Activated CD8-positive, alpha-beta T cell treated with anti-CD3 and anti-CD28 coated beads for 36 hours (primary cell): ENCODE measurements around the gene DNAJA1. TPM values are rescaled to one million over a fixed set of nuclear protein-coding genes. Genes with fewer than 3 reads are reported as not detected.
"Not testable (repeated sequence)": the region's sequence is repeated elsewhere in the genome, so short reads cannot be mapped to it uniquely, and the experiment has no call there.

Source experiments
- ATAC-seq: fragments of 200-7000 bp; cut with Tn5 transposase; one replicate; pipeline ENCODE4 v1.10.0; 2021; ENCODE audit warnings: mild to moderate bottlenecking, moderate library complexity
- CTCF ChIA-PET: fragments of 350-600 bp; sonication (Branson Sonifier 250); formaldehyde crosslinking; loops from one replicate; lab custom pipeline; 2021; ENCODE audit warnings: antibody characterized with exemption; lab: Charles Lee
- POLR2A ChIA-PET: fragments of 350-600 bp; sonication (Branson Sonifier 250); formaldehyde crosslinking; loops from one replicate; lab custom pipeline; 2021; ENCODE audit warnings: antibody characterized with exemption; lab: Charles Lee
- DNase-seq: peaks from one replicate; pipeline ENCODE4 v3.0.0-alpha.2; 2020
- H3K27ac Mint-ChIP-seq: one replicate; pipeline ENCODE4 v1.8.0; 2021; ENCODE audit warnings: mild to moderate bottlenecking, mixed read lengths
- H3K27me3 Mint-ChIP-seq: one replicate; pipeline ENCODE4 v1.8.0; 2021; ENCODE audit warnings: mixed read lengths
- H3K36me3 Mint-ChIP-seq: one replicate; pipeline ENCODE4 v1.8.0; 2021; ENCODE audit warnings: low read depth, mixed read lengths
- H3K4me1 Mint-ChIP-seq: one replicate; pipeline ENCODE4 v1.8.0; 2021; ENCODE audit warnings: low read depth, mixed read lengths
- H3K4me3 Mint-ChIP-seq: one replicate; pipeline ENCODE4 v1.8.0; 2021; ENCODE audit warnings: mild to moderate bottlenecking, moderate library complexity, mixed read lengths
- H3K9me3 Mint-ChIP-seq: one replicate; pipeline ENCODE4 v1.8.0; 2021; ENCODE audit warnings: mixed read lengths
- intact Hi-C: fragments of 100-400 bp; cut with micrococcal nuclease; formaldehyde crosslinking; loops from one replicate; pipeline ENCODE4 v1.10.0; 2022
- total RNA-seq, 2 experiments: library from RNA; stranded (reverse); gene quantifications; one replicate each; pipeline ENCODE4 v1.2.3, GENCODE V29; 2021
- TF ChIP-seq, protein P1 (sequence below): fragments of 200-600 bp; IDR thresholded peaks from one replicate; pipeline ENCODE4 v1.8.0; 2022; ENCODE audit warnings: antibody characterized with exemption, mild to moderate bottlenecking

Gene DNAJA1
- total RNA-seq, 2 experiments from 2014 or later = 139 to 143 TPM

DNA sequence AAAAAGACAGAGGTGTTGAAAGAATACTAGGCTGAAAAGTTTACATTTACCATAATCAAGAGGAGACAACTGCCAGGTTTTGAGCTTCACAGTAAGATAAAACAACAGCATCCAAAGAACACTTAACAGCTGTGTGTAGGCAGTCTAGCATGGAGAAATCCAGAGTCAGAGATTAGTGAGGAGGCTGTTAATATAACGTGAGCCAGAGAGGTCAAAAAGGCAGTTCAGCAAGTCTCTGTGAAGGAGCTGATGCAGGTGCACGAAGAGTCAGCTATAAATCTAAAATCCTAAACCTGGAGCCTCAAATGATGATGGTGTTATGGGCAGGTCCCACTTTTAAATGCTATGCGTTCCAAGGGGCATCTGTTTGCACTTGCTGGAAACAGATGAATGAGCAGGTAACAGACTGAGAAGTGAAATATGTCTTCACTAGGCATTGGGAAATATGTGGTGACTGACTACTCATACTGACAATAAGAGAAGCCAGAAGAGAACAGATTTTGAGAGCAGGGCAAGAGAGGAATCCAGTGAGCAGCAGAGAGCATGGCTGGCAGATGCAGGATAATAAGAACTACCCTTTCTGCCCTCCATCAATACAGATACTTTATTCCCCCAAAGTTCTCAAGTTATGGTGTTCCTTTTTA lies 32.4 kb upstream of the DNAJA1 start:
- H3K9me3 Mint-ChIP-seq = no peaks in the 10 kb centered on the region
- DNase-seq (no peak), ATAC-seq (no peak)
- intact Hi-C loops = no loop called here
- peaks cover 20% of the 10 kb centered on the region for H3K4me1 Mint-ChIP-seq
- H3K36me3 Mint-ChIP-seq = peaks cover 36% of the 10 kb centered on the region
- CTCF ChIA-PET = interaction anchor here (1.8 kb wide), 1 partner anchor 25 kb away, joined by 7 read pairs; no protein-coding TSS in a partner anchor
- TF ChIP-seq, protein P1, sequence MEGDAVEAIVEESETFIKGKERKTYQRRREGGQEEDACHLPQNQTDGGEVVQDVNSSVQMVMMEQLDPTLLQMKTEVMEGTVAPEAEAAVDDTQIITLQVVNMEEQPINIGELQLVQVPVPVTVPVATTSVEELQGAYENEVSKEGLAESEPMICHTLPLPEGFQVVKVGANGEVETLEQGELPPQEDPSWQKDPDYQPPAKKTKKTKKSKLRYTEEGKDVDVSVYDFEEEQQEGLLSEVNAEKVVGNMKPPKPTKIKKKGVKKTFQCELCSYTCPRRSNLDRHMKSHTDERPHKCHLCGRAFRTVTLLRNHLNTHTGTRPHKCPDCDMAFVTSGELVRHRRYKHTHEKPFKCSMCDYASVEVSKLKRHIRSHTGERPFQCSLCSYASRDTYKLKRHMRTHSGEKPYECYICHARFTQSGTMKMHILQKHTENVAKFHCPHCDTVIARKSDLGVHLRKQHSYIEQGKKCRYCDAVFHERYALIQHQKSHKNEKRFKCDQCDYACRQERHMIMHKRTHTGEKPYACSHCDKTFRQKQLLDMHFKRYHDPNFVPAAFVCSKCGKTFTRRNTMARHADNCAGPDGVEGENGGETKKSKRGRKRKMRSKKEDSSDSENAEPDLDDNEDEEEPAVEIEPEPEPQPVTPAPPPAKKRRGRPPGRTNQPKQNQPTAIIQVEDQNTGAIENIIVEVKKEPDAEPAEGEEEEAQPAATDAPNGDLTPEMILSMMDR = no peak
- POLR2A ChIA-PET = no interaction called here
- H3K27ac Mint-ChIP-seq = peak overlapping the region; percentile 1
- no peak overlapping the region for H3K4me3 Mint-ChIP-seq
- no peaks in the 10 kb centered on the region for H3K27me3 Mint-ChIP-seq

DNA sequence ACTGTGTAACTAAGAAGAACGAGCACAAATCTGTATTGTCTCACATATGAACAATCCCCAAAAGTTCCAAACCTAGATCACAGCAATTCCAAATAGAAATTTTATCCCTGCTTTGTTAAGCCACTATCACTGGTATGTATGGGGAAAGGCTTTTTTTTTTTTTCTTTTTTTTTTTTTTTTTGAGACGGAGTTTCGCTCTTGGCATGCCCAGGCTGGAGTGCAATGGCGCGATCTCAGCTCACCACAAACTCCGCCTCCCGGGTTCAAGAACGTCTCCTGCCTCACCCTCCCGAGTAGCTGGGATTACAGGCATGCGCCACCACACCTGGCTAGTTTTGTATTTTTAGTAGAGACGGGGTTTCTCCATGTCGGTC lies 24.4 kb upstream of the DNAJA1 start:
- Mint-ChIP-seq H3K4me1 (peaks cover 26% of the 10 kb centered on the region), H3K4me3 (peak overlapping the region; percentile 95), H3K27ac (peak overlapping the region; percentile 97), H3K36me3 (peaks cover 38% of the 10 kb centered on the region)
- ATAC-seq, intact Hi-C loops, H3K27me3 Mint-ChIP-seq, H3K9me3 Mint-ChIP-seq: not testable (repeated sequence)
- peak; percentile 51 for DNase-seq
- CTCF ChIA-PET = interaction anchor here (1.2 kb wide), 1 partner anchor 13 kb away, joined by 3 read pairs; no protein-coding TSS in a partner anchor
- POLR2A ChIA-PET = interaction anchor here (0.6 to 7.6 kb wide), 3 partner anchors 19 to 241 kb away, joined by 3 to 68 read pairs (median 8); partner anchors contain the start of gene DNAJA1

DNA sequence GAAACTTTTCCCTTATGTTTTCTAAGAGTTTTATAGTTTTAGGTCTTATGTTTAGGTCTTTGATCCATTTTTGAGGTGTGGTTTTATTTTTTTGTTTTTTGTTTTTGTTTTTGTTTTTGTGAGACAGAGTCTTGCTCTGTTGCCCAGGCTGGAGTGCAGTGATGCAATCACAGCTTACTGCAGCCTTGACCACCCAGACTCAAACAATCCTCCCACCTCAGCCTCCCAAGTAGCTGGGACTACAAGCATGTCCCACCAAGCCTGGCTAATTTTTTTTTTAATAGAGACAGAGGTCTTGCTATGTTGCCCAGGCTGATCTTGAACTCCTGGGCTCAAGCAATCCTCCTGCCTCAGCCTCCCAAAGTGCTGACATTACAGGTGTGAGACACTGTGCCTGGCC lies 19.7 kb upstream of the DNAJA1 start:
- ATAC-seq, CTCF ChIA-PET, H3K27me3 Mint-ChIP-seq, intact Hi-C loops, H3K27ac Mint-ChIP-seq, H3K9me3 Mint-ChIP-seq, DNase-seq, H3K4me3 Mint-ChIP-seq, H3K36me3 Mint-ChIP-seq, H3K4me1 Mint-ChIP-seq: not testable (repeated sequence)
- POLR2A ChIA-PET = interaction anchor here (7.6 kb wide), 1 partner anchor 19 kb away, joined by 68 read pairs; the partner anchor contains the start of gene DNAJA1

DNA sequence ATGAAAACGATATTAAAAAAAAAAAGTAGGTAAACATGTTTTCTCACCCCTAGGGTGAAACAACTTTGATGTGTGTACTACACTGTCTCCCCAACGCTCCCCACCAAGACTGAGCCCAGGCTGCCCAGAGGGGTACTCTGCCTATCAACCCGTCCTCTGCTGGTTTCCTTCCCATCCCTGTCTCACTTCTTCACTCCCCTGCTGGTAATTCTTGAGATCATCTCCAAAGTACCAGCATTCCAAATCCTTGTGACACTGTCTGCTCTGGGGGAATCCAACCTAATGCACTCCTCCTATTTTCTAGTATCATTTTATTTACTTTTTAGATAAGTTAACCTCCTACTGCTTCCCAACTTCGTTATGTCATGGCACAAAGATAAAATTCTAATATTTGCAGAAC lies 17.3 kb upstream of the DNAJA1 start:
- no peaks in the 10 kb centered on the region for H3K36me3 Mint-ChIP-seq
- no peaks in the 10 kb centered on the region for H3K27me3 Mint-ChIP-seq
- CTCF ChIA-PET = no interaction called here
- intact Hi-C loops = no loop called here
- POLR2A ChIA-PET = interaction anchor here (0.6 kb wide), 1 partner anchor 17 kb away, joined by 4 read pairs; no protein-coding TSS in a partner anchor
- TF ChIP-seq, protein P1 = no peak
- DNase-seq = no peak
- peaks cover 2% of the 10 kb centered on the region for H3K4me1 Mint-ChIP-seq
- ATAC-seq = no peak
- H3K27ac Mint-ChIP-seq = no peak overlapping the region
- no peaks in the 10 kb centered on the region for H3K9me3 Mint-ChIP-seq
- H3K4me3 Mint-ChIP-seq = no peak overlapping the region

DNA sequence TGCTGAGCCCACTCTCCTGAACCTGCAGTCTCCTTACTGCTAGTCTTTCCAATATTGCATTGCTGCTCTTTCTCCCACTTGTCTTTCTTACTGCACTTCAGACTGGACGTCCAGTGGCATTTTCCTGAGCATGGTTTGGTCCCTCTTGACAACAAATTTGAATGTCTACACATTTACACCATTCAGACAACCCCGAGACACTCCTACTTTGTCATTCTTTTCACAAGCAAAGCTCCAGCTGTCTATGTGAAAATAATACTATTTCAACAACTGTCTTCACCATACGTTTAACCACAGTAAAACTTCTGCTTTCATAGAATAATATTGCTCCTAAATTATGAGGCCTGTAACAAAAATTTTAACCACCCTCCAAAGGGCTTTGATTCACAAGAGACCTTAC lies 13.2 kb upstream of the DNAJA1 start:
- H3K27me3 Mint-ChIP-seq = no peaks in the 10 kb centered on the region
- ChIA-PET POLR2A (interaction anchor here (0.9 to 3.2 kb wide), 2 partner anchors 10 to 13 kb away, joined by 3 to 17 read pairs; partner anchors contain the start of genes APTX and DNAJA1), CTCF (no interaction called here)
- TF ChIP-seq, protein P1 = no peak
- H3K9me3 Mint-ChIP-seq = no peaks in the 10 kb centered on the region
- H3K4me1 Mint-ChIP-seq = peaks cover 2% of the 10 kb centered on the region
- no peak overlapping the region for H3K4me3 Mint-ChIP-seq
- no peak overlapping the region for H3K27ac Mint-ChIP-seq
- H3K36me3 Mint-ChIP-seq = no peaks in the 10 kb centered on the region
- DNase-seq (no peak), ATAC-seq (no peak)
- intact Hi-C loops = no loop called here
